ENCODE results near the gene GPC1.

GPC1 gene

GRCh38 chr2:240441993-240442411, 6.5 kb downstream of the GPC1 start:
- no peak for TF ChIP-seq TAF1 (IDR thresholded peaks at IDR 0.05; ENCODE audit: borderline replicate concordance, insufficient read depth, low read length)
- TF ChIP-seq REST (IDR thresholded peaks at IDR 0.05; ENCODE audit: insufficient read depth in 1 of 2, low read depth in 2 of 2, low read length in 2 of 2): no peak

- TF ChIP-seq REST (IDR thresholded peaks at IDR 0.05; ENCODE audit: insufficient read depth in 1 of 2, low read depth in 2 of 2, low read length in 2 of 2) (no peak), TAF1 (IDR thresholded peaks at IDR 0.05; ENCODE audit: borderline replicate concordance, insufficient read depth, low read length) (no peak), SIN3A (IDR thresholded peaks at IDR 0.05; ENCODE audit: borderline replicate concordance, insufficient read depth, low read length) (no peak), POLR2AphosphoS5 (IDR thresholded peaks at IDR 0.05; ENCODE audit: low read depth, low read length) (no peak), FOXP2 (optimal IDR thresholded peaks at IDR 0.05; ENCODE audit: borderline replicate concordance, extremely low read depth, extremely low read length, insufficient read depth) (no peak)
Observed at GRCh38 chr2:240442891-240443715, 7.6 kb downstream of the GPC1 start.

DNA sequence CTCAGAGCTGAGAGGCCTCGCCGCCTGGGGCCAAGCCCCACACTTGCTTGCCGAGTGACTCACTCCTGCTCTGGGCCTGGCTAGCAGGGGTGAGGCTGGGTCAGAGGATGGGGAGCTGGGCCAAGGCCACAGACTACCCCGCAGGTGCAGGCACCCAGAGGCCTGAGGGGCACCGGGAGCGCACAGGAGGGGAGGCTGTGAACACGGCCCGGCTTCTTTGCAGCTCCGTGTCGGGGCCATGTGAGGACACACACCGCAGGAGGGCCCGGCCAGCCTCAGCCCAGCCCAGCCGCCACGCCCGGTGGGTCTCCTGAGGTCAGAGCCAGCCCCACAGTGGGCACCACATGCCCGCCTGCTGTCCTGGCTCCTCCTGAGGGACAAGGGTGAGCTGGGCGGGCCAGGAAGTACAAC, 8.4 kb downstream of the GPC1 start:
- TF ChIP-seq POLR2AphosphoS5 (IDR thresholded peaks at IDR 0.05; ENCODE audit: low read depth, low read length) (no peak), REST (IDR thresholded peaks at IDR 0.05; ENCODE audit: insufficient read depth in 1 of 2, low read depth in 2 of 2, low read length in 2 of 2) (no peak), TAF1 (IDR thresholded peaks at IDR 0.05; ENCODE audit: borderline replicate concordance, insufficient read depth, low read length) (no peak), SIN3A (IDR thresholded peaks at IDR 0.05; ENCODE audit: borderline replicate concordance, insufficient read depth, low read length) (no peak), FOXP2 (optimal IDR thresholded peaks at IDR 0.05; ENCODE audit: borderline replicate concordance, extremely low read depth, extremely low read length, insufficient read depth) (no peak)

- no peak for TF ChIP-seq POLR2AphosphoS5 (IDR thresholded peaks at IDR 0.05; ENCODE audit: low read depth, low read length)
- TF ChIP-seq REST (IDR thresholded peaks at IDR 0.05; ENCODE audit: insufficient read depth in 1 of 2, low read depth in 2 of 2, low read length in 2 of 2): no peak
Observed at GRCh38 chr2:240444464-240444863, 9.0 kb downstream of the GPC1 start.

Measured in PFSK-1 (cell line).